GM12892 (cell line): Measurements from ENCODE around the gene EXD3.

ENCODE experiments used
- POLR2A ChIP-seq: IDR thresholded peaks from 2 replicates; pipeline ENCODE4 v1.6.1; 2011; ENCODE audit warnings: low read depth, low read length, control low read depth
- POLR2AphosphoS5 ChIP-seq: IDR thresholded peaks from 2 replicates; pipeline ENCODE4 v1.6.1; 2011; ENCODE audit warnings: low read depth, low read length, control low read depth
- TAF1 ChIP-seq: IDR thresholded peaks from 2 replicates; pipeline ENCODE4 v1.6.1; 2011; ENCODE audit warnings: low read depth, mild to moderate bottlenecking, control low read depth, low read length, borderline replicate concordance

- no peak for TF ChIP-seq POLR2A
- no peak for TF ChIP-seq POLR2AphosphoS5
- no peak for TF ChIP-seq TAF1
Observed at GRCh38 chr9:137441289-137441934, 18.4 kb upstream of the EXD3 start, which contains the start of gene ENTPD8.
